Head of caudate nucleus (tissue), 42 donors: ENCODE measurements around the gene TMEM150A.
"Not testable (repeated sequence)": the region's sequence is repeated elsewhere in the genome, so short reads cannot be mapped to it uniquely, and the experiment has no call there.

Experiments
- DNase-seq, 42 donors: peaks; one replicate each; pipeline versions ENCODE4 v3.0.0 to v3.0.0-alpha.2; 2020 to 2021; ENCODE audit warnings: mixed read lengths in 7 of 42
- intact Hi-C: fragments of 100-400 bp; cut with DNase I; formaldehyde crosslinking; loops from one replicate; pipeline ENCODE4 v1.15.0; 2022

TMEM150A gene

DNA sequence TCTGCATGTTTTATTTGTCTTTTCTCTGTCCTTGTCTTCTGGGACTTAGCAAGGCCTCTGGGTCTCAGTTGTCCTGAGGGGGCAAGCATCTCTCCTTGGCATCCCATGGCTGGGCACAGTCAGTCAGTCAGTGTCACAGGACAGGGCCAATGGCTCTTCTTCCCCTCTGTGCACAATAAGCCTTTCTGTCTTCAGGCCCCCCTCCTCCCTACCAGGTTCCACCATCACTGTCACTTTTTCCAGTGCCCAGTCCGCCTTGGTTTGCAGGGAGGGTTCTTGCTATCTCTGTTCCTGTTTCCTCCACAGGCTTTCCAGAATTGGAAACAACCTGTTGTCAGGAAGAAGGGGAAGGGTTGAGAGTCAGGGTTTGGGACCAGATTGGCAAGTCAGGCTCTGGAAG lies 20.0 kb downstream of the TMEM150A start:
- DNase-seq = peak in 17 of 42 donors; percentile 22 to 75 (median 48)

DNA sequence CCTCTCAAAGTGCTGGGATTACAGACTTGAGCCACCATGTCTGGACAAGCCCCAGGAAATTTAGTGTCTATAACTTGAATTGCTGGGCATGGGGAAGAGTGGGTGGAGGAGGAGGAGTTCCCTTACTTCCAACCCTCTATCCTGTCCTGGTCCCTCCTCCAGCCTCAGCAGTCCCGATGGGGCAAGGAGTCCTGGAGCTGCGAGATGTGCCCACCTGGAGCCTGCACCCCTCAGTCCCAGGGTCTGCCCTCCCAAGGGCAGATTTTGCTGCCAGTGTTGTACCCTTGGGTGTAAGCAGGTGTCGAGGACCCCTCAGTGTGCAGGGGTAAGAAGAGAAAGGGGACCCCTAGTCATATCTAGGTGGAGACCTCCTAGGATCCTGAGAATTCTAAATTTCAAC lies 22.3 kb downstream of the TMEM150A start:
- no peak for DNase-seq
- intact Hi-C loops = no loop called here

More for the DNA sequence above, 20.0 kb downstream of the TMEM150A start:
- intact Hi-C loops = no loop called here

GRCh38 chr2:85579266-85579935 lies 23.1 kb downstream of the TMEM150A start:
- peak in 2 of 42 donors; percentile 26 to 31 for DNase-seq
- intact Hi-C loops = no loop called here

- peak in 10 of 42 donors; percentile 6 to 59 (median 37) for DNase-seq
- intact Hi-C loops = no loop called here
These were observed 24.0 kb downstream of the TMEM150A start for GRCh38 chr2:85578243-85579180.

GRCh38 chr2:85577386-85578242 lies 24.9 kb downstream of the TMEM150A start, which contains the start of gene VAMP8:
TSS of gene VAMP8 (plus strand) at chr2:85577586. CDS start at chr2:85577647, 61 bp downstream.
- intact Hi-C loops = no loop called here
- DNase-seq = peak in 3 of 42 donors; percentile 26 to 53 (median 42)

GRCh38 chr2:85577063-85577385 lies 25.5 kb downstream of the TMEM150A start:
- intact Hi-C loops = no loop called here
- no peak for DNase-seq

GRCh38 chr2:85575739-85576138 lies 26.8 kb downstream of the TMEM150A start:
- DNase-seq = no peak
- intact Hi-C loops = no loop called here

DNA sequence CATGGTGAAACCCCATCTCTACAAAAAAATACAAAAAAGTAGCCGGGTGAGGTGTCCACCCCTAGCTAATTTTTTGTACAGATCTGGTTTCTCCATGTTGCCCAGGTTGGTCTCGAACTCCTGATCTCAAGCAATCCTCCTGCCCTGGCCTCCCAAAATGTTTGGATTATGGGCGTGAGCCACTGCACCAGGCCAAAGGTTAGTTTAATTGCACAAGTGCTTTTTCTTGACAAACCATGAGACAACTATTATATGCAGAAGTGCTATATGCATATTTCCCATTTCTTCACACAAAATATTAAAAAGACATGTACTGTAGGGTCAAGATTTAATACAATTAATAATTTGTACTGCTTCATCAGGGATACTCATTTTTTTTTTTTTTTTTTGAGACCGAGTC lies 36.2 kb downstream of the TMEM150A start:
- intact Hi-C loops = no loop called here
- no peak for DNase-seq

GRCh38 chr2:85564144-85564563 lies 38.3 kb downstream of the TMEM150A start:
- intact Hi-C loops = loop anchor here (5.0 kb wide), 1 partner anchor 33 kb away; the partner anchor contains the start of gene RNF181
- no peak for DNase-seq

GRCh38 chr2:85561280-85562212 lies 41.0 kb downstream of the TMEM150A start, which contains the start of gene GGCX:
TSS of gene GGCX (minus strand) at chr2:85561493. CDS start at chr2:85561428, 65 bp downstream.
- intact Hi-C loops = loop anchor here (5.0 kb wide), 1 partner anchor 36 kb away; the partner anchor contains the start of gene RNF181
- DNase-seq = peak; percentile 90 to 98 (median 96)

DNA sequence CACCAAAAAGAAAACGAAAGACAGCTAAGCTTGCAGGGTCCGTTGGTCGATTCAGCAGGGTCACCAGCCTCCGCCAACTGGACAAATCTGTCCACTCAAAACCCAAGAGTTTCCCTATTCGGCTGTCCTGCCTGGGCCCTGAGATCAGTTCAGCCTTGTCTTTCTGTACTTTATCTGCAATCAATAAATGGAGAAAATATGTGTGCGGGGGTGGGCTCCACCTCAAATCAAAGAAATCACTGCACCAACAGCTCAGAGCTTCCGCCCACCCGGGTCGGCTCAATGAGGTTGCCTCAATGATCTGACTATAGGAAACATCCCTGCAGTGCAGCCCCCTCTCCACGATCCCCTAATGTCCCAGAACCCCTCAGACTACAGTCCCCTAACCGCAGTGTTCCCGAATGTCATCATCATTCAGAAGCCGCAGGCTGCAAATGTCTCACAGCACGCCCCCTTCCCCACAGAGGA lies 41.7 kb downstream of the TMEM150A start:
- intact Hi-C loops = loop anchor here (5.0 kb wide), 1 partner anchor 36 kb away; the partner anchor contains the start of gene RNF181

GRCh38 chr2:85560403-85560726 lies 42.1 kb downstream of the TMEM150A start:
- DNase-seq = not testable (repeated sequence)
- intact Hi-C loops = loop anchor here (5.0 kb wide), 1 partner anchor 37 kb away; the partner anchor contains the start of gene RNF181

More for the DNA sequence above, 41.7 kb downstream of the TMEM150A start:
- peak in 11 of 42 donors; percentile 11 to 43 (median 30) for DNase-seq

- DNase-seq = no peak
- intact Hi-C loops = loop anchor here (10.0 kb wide), 1 partner anchor 233 kb away; the partner anchor contains the start of gene TGOLN2
These were observed 44.3 kb downstream of the TMEM150A start for GRCh38 chr2:85558160-85558559.

- intact Hi-C loops = loop anchor here (10.0 kb wide), 1 partner anchor 232 kb away; the partner anchor contains the start of gene TGOLN2
- no peak for DNase-seq
These were observed 45.4 kb downstream of the TMEM150A start for GRCh38 chr2:85557130-85557529.

GRCh38 chr2:85554980-85555612 lies 47.4 kb downstream of the TMEM150A start:
- intact Hi-C loops = loop anchor here (10.0 kb wide), 1 partner anchor 230 kb away; the partner anchor contains the start of gene TGOLN2
- no peak for DNase-seq

- intact Hi-C loops = loop anchor here (2.0 to 10.0 kb wide), 2 partner anchors 132 to 228 kb away; partner anchors contain the start of gene TGOLN2
- DNase-seq = no peak
These were observed 49.3 kb downstream of the TMEM150A start for GRCh38 chr2:85553184-85553583.
